ENCODE measurements around the gene DEFB112.

DNA sequence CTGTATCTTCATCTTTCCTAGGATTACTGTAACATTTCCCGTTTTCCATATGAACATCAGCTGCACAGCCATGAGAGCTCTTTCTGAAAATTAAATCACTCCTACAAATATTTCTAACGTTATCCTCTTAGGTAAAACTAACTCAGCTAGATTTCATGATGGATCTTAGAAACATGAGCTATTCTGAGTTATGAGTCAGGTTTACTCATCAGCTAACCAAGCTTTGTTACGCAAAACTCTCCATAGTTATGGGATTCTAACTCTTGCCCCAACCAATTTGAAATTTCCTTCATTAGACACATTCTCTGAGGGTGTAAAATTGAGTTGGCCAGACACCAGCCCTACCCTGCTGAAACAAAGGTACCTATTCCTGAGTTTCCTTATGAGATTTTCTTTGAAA lies 41.9 kb downstream of the DEFB112 start:
- TF ChIP-seq, protein P1, sequence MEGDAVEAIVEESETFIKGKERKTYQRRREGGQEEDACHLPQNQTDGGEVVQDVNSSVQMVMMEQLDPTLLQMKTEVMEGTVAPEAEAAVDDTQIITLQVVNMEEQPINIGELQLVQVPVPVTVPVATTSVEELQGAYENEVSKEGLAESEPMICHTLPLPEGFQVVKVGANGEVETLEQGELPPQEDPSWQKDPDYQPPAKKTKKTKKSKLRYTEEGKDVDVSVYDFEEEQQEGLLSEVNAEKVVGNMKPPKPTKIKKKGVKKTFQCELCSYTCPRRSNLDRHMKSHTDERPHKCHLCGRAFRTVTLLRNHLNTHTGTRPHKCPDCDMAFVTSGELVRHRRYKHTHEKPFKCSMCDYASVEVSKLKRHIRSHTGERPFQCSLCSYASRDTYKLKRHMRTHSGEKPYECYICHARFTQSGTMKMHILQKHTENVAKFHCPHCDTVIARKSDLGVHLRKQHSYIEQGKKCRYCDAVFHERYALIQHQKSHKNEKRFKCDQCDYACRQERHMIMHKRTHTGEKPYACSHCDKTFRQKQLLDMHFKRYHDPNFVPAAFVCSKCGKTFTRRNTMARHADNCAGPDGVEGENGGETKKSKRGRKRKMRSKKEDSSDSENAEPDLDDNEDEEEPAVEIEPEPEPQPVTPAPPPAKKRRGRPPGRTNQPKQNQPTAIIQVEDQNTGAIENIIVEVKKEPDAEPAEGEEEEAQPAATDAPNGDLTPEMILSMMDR (IDR thresholded peaks at IDR 0.05): no peak
- TF ChIP-seq POLR2A (IDR thresholded peaks at IDR 0.05): no peak
